GM18502 (cell line): Measurements from ENCODE around the gene STMN3.
"Not testable (repeated sequence)": the region's sequence is repeated elsewhere in the genome, so short reads cannot be mapped to it uniquely, and the experiment has no call there.

Source experiments
- ATAC-seq: cut with Tn5 transposase; IDR thresholded peaks from one replicate; pipeline ENCODE4 v1.9.1; 2021; ENCODE audit warnings: mild to moderate bottlenecking; ENCODE audit not compliant: unreplicated experiment, poor library complexity

STMN3 gene

DNA sequence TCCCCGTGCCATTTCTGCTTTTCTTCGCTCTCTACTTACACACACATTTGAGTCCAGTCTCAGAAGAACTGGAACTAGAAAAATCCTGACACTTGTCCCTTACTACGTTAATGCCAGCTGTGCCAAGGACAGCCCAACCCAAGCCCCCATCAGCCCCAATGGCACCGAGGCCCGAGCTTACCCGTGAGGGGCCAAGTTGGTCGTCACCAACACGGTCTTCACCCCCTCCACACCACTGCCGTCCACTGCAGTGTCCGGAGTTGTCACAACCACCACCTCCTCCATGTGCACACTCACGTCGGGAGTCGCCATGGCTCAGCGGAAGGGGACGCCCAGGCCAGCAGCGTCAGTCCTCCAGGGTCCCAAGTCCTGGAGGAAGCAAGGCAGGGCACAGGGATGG is 34.1 kb downstream of the STMN3 start:
- ATAC-seq, result no peak

GRCh38 chr20:63618291-63618980 is 34.8 kb downstream of the STMN3 start:
- ATAC-seq, result no peak

GRCh38 chr20:63617876-63618265 is 35.4 kb downstream of the STMN3 start:
- no peak for ATAC-seq

DNA sequence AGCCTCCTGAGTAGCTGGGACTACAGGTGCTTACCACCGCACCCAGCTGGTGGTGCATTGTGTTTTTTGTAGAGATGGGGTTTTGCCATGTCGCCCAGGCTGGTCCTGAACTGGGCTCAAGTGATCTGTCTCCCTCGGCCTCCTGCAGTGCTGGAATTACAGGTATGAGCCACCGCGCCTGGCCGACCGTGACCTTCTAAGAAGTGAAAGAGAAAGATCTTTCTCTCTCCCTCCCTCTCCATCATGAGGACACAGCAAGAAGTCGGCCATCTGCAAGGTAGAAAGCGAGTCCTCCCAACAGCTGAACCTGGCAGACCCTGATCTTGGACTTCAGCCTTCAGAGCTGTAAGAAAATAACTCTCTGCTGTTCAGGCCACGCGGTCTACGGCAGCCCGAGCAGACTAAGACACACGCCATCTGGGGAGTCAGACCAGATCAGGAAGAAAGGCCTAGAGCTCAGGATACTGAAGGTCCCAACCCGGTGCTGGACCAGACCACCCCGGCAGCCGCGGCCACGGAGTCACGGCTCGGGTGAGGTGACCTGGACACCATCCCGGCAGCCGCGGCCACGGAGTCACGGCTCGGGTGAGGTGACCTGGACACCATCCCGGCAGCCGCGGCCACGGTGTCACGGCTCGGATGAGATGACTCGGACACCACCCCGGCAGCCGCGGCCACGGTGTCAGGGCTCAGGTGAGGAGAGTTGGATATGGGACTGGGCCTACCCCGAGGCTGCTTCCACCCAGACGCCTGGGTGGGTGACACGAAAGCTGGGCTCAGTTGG is 35.9 kb downstream of the STMN3 start:
- ATAC-seq, result no peak

DNA sequence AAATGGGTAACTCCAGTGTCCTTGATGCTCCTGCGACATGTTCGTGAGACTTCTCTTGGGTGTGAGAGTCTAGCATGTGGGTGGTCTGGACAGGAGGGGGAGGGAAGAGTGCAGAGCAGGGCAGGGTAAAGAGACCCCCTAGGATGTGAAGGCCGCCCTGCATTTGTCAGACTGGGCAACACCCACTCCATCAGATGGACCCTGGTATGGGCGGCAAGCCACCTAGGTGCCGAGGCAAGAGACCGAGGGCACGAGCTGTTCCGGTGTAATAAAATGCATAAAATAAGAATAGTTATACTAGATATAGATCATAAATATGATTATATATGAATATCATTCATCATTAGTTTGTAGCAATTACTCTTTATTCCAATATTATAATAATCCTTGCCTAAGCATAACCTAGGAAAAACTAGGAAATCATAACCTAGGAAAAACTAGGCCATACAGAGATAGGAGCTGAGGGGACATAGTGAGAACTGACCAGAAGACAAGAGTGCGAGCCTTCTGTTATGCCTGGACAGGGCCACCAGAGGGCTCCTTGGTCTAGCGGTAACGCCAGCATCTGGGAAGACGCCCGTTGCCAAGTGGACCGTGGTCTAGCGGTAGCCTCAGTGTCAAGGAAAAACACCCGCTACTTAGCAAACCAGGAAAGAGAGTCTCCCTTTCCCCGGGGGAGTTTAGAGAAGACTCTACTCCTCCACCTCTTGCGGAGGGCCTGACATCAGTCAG is 39.2 kb downstream of the STMN3 start:
- not testable (repeated sequence) for ATAC-seq

DNA sequence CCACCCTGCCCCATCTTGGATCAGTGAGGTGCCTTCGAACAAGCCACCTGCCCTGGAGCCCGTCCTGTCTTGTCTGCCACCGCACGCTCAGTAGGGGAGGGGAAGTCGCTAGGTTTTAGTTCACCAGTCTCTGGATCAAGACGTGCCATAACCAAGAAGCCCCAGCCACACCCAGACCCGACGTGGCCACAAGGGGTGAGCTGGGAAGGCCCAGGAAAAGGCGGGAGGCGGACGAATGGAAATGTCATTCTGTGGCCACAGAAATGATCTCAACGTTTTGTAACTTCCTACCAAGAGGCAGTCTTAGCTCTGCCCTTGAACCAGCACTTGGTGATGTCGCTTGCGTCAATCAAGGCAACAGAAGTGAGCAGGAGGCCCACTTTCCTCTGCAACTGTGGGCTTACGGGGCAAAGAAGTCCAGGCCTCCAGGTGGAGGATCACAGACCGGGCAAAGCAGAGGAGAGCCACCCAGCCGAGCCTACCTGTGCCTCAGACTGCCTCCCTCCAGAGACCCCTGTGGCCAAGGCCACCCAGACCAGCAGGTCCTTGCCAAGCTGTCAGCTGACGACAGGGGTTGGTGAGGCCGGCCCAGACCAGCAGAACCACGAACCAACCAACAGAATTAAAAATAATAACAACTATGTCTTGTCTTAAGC is 40.8 kb downstream of the STMN3 start:
- no peak for ATAC-seq

- no peak for ATAC-seq
Observed at GRCh38 chr20:63611646-63612045, 41.6 kb downstream of the STMN3 start.

- no peak for ATAC-seq
Observed at GRCh38 chr20:63610581-63611435, 42.4 kb downstream of the STMN3 start.

DNA sequence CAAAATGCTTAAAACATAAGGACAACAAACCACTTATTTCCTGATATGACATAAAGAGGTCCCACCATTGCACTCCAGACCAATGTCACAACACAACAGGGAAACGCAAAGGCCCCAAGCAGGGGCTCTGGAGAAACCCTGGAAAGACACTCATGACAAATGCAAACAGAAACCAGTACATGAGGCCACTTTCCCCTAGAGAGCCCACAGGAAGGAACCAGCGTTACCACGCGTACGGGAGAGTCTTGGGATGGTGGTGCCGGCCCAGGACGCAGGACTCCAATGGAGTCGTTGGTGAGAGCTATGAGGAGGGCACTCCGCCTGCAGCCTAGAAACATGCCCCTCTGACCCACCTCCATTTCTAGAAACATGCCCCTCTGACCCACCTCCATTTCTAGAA is 46.5 kb downstream of the STMN3 start:
- ATAC-seq, result no peak

GRCh38 chr20:63602321-63602720 is 50.9 kb downstream of the STMN3 start:
- ATAC-seq, result no peak

DNA sequence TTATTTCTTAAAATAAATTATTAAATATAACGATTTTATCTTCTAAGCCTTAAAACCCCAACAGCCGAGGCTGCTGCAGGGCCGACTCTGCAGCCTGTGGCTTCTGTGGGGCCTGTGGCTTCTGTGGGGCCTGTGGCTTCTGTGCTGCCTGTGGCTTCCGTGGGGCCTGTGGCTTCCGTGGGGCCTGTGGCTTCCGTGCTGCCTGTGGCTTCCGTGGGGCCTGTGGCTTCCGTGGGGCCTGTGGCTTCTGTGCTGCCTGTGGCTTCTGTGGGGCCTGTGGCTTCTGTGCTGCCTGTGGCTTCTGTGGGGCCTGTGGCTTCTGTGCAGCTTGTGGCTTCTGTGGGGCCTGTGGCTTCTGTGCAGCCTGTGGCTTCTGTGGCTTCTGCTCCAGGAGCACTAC is 51.5 kb downstream of the STMN3 start:
- not testable (repeated sequence) for ATAC-seq

DNA sequence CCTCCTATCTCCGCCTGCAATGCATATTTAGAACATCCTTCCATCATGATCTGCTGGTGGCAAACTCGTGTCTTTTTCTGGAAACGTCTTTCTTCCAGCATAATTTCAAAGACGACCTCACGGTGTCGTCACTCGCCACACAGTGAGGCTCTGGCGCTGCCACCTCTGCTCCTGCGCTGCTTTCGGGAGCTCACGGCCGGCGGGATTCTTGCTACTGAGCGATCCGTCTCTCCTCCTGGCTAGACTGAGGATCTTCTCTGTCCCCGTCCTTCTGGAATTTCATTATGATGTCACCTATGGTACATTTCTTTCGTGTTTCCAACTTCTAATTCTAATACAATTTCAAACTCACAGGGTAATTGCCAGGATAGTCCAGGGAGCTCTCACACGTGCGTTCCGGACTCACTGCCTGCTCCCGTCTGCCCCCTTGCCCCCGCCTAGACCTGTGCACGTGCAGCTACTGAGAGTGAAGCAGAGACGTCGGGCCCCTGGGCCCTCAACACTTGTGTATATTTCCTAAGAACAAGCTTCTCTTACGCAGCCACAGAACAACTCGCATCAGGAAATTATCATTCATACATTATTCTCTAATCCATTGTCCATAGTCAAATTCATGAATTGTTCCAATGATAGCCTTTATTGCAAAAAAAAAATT is 53.7 kb downstream of the STMN3 start:
- ATAC-seq, result no peak

DNA sequence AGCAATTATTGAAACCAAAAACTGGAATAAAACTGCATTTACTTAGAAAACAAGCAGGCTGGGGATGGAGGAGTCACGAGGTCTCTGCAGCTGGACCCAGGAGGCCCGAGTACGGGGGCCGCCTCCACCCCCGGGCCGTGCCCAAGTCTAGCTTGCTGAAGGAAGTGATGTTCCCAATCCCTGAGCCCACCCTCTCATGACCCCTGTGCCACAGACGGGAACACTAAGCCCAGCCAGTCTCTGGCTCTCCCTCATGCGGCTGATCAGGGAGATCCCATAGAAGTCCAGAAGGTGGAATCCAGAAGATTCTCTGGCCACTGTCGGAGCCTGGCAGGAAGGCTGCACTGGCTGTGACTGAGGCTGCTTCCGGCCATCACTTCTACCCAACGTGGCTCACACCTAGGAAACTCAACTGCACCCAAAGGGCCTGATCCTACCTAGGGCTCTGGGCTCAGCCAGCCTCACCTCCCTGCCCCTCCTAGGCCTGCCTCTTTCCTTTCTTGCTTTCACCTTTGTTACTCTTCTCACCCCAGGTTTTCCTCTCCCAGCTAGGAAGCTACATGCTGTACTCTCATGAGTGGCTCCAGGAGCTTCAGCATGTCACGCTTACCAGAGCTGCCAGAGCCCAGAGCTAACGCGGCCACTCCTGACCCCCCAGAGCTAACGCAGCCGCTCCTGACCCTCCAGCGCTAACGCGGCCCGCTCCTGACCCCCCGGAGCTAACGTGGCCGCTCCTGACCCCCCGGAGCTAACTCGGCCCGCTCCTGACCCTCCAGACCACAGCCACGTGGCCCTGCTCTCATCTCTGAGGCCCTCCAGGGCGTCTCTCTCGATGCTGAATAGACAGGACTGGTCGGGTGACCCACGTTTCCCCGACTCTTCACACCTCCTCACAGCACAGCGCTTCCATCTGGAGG is 54.5 kb downstream of the STMN3 start:
- no peak for ATAC-seq

DNA sequence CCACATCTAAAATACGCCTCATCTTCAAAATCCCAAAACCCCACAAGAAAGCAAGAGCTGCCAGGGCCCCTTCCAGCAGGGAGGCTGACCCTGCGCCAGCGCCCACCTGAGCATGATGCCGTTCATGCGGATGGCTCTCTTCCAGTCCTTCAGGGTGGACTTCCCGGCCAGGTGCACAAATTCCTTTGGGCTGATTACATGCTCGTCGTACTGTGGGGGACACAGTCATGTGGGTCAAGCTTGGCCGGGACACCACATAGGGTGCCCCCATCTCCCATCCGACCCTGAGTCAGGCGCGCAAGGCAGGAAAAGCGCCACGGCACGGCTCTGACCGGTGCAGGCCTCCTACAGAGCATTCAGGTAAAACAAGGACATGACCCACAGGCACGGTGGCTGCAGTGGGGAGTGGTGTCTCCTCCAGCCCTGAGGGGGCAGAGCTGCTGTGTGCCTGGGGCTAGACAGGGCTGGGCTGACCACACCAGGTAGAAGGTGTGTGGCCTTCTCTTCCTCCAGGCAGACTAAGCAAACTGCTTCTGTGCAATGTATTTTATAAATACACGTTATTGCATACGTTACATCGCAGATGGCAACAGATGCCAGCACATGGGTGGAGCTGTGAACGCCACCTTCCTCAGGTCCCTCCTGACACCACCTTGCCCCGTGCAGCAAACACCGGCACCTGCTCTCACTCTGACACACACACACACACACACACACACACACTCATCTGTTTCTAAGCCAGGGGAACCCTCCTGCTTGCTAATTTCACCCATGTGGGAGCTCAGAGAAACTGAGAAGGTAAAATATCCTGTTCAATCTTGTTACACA is 55.4 kb downstream of the STMN3 start:
- no peak for ATAC-seq

DNA sequence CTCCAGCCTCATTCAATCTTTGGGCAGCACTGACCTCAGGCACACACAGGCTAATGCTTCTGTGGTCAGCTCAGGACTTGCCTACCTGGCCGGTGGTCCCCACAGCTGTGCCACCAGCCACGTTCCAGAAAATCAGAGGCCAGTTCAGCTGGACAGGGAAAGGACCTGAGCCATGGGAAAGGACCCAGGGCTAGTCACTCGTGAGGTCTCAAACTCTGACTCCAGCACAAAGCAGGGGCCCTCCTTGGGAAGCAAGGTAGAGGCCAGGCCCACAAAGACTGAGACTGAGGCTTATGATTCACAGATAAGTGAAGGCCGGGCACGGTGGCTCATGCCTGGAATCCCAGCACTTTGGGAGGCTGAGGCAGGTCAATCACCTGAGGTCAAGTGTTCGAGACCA is 56.8 kb downstream of the STMN3 start:
- ATAC-seq, result no peak

GRCh38 chr20:63595416-63596127 is 57.7 kb downstream of the STMN3 start:
- no peak for ATAC-seq

DNA sequence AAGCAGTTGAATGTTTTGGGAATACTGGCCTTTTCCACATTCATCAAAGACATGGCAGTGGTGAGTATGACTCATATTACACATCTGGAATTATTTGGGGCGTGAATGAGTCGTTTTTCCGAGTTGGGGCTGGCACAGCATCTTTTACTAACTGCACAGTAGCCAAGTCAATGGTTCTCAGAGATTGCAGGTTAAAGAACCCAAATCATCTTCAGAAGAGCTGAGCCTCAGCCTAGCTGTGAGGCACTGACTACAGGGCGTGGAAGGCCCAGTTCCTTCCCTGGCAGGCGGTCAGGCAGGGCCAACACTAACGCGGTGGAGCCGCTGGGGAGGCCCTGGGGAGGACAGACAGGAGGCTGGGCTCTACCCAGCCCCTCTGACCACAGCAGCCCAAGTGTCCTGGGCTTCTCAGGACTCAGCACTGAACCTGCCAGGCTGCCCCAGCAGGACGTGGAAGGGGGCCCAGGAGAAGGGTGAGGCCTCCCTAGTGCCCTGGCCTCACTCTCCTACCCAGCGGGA is 59.1 kb downstream of the STMN3 start:
- no peak for ATAC-seq
